BE2C (cell line): ENCODE measurements around the gene HIVEP3.

ENCODE experiments used
- DNase-seq: peaks from one replicate; pipeline ENCODE4 v3.0.0-alpha.2; 2020
- H3K27me3 ChIP-seq: fragments of 250-450 bp; sonication (Bioruptor Pico); 2 replicates; pipeline ENCODE4 v1.5.1; 2020; ENCODE audit warnings: mild to moderate bottlenecking
- H3K36me3 ChIP-seq: fragments of 250-450 bp; sonication (Bioruptor Pico); 2 replicates; pipeline ENCODE4 v1.5.1; 2020; ENCODE audit warnings: mild to moderate bottlenecking
- H3K4me1 ChIP-seq: fragments of 250-450 bp; sonication (Bioruptor Pico); 2 replicates; pipeline ENCODE4 v1.5.1; 2020
- H3K4me3 ChIP-seq: 2 replicates; pipeline ENCODE4 v1.5.1; 2011; ENCODE audit warnings: low read depth, low read length
- H3K9me3 ChIP-seq: fragments of 250-450 bp; sonication (Bioruptor Pico); 2 replicates; pipeline ENCODE4 v1.5.1; 2020
- CTCF ChIP-seq: IDR thresholded peaks from 2 replicates; pipeline ENCODE4 v1.5.1; 2012; ENCODE audit warnings: mild to moderate bottlenecking, low read depth, low read length

The HIVEP3 gene

GRCh38 chr1:41842993-41843755 lies 75.5 kb downstream of the HIVEP3 start:
- TF ChIP-seq CTCF: no peak
- no peaks in the 10 kb centered on the region for H3K27me3 ChIP-seq
- no peak overlapping the region for H3K4me3 ChIP-seq
- H3K4me1 ChIP-seq: no peaks in the 10 kb centered on the region
- no peaks in the 10 kb centered on the region for H3K36me3 ChIP-seq
- H3K9me3 ChIP-seq: no peaks in the 10 kb centered on the region
- DNase-seq: no peak

DNA sequence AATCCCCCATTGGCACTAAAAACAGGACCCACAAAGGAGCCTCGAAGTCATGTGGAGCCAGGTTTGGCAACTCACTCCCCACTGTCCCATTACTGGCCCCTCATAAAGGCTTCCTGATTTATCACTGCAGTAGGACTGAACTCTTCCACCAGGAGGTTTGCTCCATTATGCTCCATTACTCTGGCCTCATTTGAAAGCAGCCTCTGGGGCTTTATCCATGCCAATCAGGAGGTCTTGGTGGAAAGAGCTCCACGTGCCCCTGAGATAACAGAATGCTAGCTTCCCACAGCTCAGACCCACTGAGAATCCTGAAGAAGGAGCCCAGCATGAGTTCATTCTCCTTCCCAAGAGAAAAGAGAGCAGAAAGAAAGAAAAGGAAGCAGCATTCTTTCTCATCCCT lies 76.4 kb downstream of the HIVEP3 start:
- H3K9me3 ChIP-seq: no peaks in the 10 kb centered on the region
- TF ChIP-seq CTCF: no peak
- H3K4me1 ChIP-seq: no peaks in the 10 kb centered on the region
- no peaks in the 10 kb centered on the region for H3K36me3 ChIP-seq
- H3K27me3 ChIP-seq: no peaks in the 10 kb centered on the region
- no peak overlapping the region for H3K4me3 ChIP-seq
- no peak for DNase-seq

- DNase-seq: no peak
- H3K9me3 ChIP-seq: no peaks in the 10 kb centered on the region
- H3K4me3 ChIP-seq: no peak overlapping the region
- H3K36me3 ChIP-seq: no peaks in the 10 kb centered on the region
- TF ChIP-seq CTCF: no peak
- H3K27me3 ChIP-seq: no peaks in the 10 kb centered on the region
- H3K4me1 ChIP-seq: no peaks in the 10 kb centered on the region
These were observed 78.0 kb downstream of the HIVEP3 start for GRCh38 chr1:41840592-41841246.

DNA sequence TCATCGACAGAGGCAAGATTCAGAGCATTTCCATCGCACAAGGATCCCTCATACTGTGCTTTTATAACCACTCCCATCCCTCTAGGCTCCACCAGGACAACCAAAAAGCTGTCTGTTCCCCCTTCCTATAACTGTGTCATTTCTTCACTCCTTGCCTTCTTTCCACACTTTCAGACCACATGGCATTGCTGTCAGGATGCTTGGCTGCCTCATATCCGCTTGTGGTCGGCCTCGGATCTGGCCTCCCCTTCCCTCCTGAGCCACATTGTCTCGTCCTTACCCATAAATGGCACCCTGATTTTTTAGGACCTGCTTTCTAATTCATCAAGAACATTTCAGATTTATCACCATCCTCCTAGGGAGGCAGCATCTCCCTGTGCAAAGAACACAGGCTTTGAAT lies 80.5 kb downstream of the HIVEP3 start:
- no peak for TF ChIP-seq CTCF
- H3K36me3 ChIP-seq: no peaks in the 10 kb centered on the region
- no peaks in the 10 kb centered on the region for H3K9me3 ChIP-seq
- no peak for DNase-seq
- H3K4me3 ChIP-seq: no peak overlapping the region
- H3K4me1 ChIP-seq: no peaks in the 10 kb centered on the region
- no peaks in the 10 kb centered on the region for H3K27me3 ChIP-seq

DNA sequence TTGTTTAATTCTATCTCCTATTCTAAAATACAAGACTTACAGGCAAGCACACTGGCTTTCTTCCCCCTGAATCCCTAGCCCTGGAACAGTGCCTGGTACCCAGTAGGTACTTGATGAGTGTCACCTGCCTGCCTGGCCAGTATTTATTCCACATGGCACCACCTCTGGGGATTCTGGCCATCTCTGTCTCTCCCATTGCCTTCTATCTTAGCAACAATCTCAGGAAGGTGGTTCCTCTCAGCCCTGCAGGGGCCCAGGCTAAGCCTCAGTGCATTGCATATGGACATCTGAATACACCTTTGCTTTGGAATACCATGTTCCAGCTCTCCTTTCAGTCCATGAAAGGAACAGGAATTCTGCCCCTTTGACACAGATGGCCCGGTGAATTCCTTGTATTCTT lies 81.0 kb downstream of the HIVEP3 start:
- H3K4me3 ChIP-seq: no peak overlapping the region
- no peak for DNase-seq
- H3K4me1 ChIP-seq: no peaks in the 10 kb centered on the region
- no peaks in the 10 kb centered on the region for H3K36me3 ChIP-seq
- no peaks in the 10 kb centered on the region for H3K9me3 ChIP-seq
- H3K27me3 ChIP-seq: no peaks in the 10 kb centered on the region
- TF ChIP-seq CTCF: no peak

- TF ChIP-seq CTCF: no peak
- DNase-seq: no peak
- Histone ChIP-seq H3K36me3 (no peaks in the 10 kb centered on the region), H3K9me3 (no peaks in the 10 kb centered on the region), H3K27me3 (no peaks in the 10 kb centered on the region), H3K4me3 (no peak overlapping the region), H3K4me1 (no peaks in the 10 kb centered on the region)
These were observed 83.2 kb downstream of the HIVEP3 start for GRCh38 chr1:41835485-41835884.
